Ascending aorta (tissue), 2 donors: ENCODE measurements around the gene ECHDC3. TPM values are rescaled to one million over a fixed set of nuclear protein-coding genes. Genes with fewer than 3 reads are reported as not detected.
A peak's percentile ranks its signal among the peaks of the same experiment; 100 is the strongest.

Experiments
- DNase-seq, 2 donors: peaks; one replicate each; pipeline ENCODE4 v3.0.0-alpha.2; 2019; ENCODE audit warnings: low spot score in 2 of 2
- H3K27ac ChIP-seq, 2 donors: fragments of 200-600 bp; sonication (generic); one replicate each; pipeline ENCODE4 v1.5.1; 2016 to 2017; ENCODE audit warnings: mild to moderate bottlenecking in 1 of 2
- H3K27me3 ChIP-seq: fragments of 200-600 bp; sonication (generic); one replicate; pipeline ENCODE4 v1.5.1; 2017
- H3K36me3 ChIP-seq, 2 donors: fragments of 200-600 bp; sonication (generic); one replicate each; pipeline ENCODE4 v1.5.1; 2016
- H3K4me1 ChIP-seq, 2 donors: fragments of 200-600 bp; sonication (generic); one replicate each; pipeline ENCODE4 v1.5.1; 2016 to 2017; ENCODE audit warnings: mild to moderate bottlenecking in 1 of 2
- H3K4me3 ChIP-seq, 2 donors: fragments of 200-600 bp; sonication (generic); one replicate each; pipeline ENCODE4 v1.5.1; 2016 to 2017; ENCODE audit warnings: mild to moderate bottlenecking in 1 of 2
- H3K9me3 ChIP-seq, 2 donors: fragments of 200-600 bp; sonication (generic); one replicate each; pipeline ENCODE4 v1.5.1; 2016
- CTCF ChIP-seq, 3 experiments: fragments of 200-600 bp in 2 of 3; fragments of 450-650 bp in 1 of 3; sonication (generic) in 2 of 3; IDR thresholded peaks; one replicate each; pipeline ENCODE4 v1.5.1; 2016 to 2019; ENCODE audit warnings: antibody characterized with exemption in 3 of 3, mild to moderate bottlenecking in 1 of 3, moderate library complexity in 1 of 3
- intact Hi-C: fragments of 100-400 bp; cut with DNase I; formaldehyde crosslinking; loops from one replicate; pipeline ENCODE4 v1.15.1; 2023
- total RNA-seq: library from RNA; depleted of rRNA; stranded (reverse); fragments of >200 nt; gene quantifications from one replicate; pipeline ENCODE4 v1.1.0, GENCODE V29; 2016

Gene ECHDC3
- total RNA-seq, 1 donor from 2014 or later: 12.2 TPM

- Histone ChIP-seq H3K27ac (peak overlapping the region in 1 of 2 donors; percentile 37), H3K36me3 (peaks cover 0 to 3% of the 10 kb centered on the region in 2 donors), H3K4me1 (no peaks in the 10 kb centered on the region), H3K9me3 (no peaks in the 10 kb centered on the region), H3K27me3 (no peaks in the 10 kb centered on the region), H3K4me3 (peak overlapping the region; percentile 15 to 36)
- intact Hi-C loops: loop anchor here (10.0 kb wide), 1 partner anchor 132 kb away; the partner anchor contains the start of gene USP6NL
- no peak for TF ChIP-seq CTCF (IDR thresholded peaks at IDR 0.05)
- DNase-seq: no peak
These were observed 4.8 kb downstream of the ECHDC3 start for GRCh38 chr10:11746883-11747539.

GRCh38 chr10:11748866-11749265 lies 6.7 kb downstream of the ECHDC3 start:
- TF ChIP-seq CTCF (IDR thresholded peaks at IDR 0.05): no peak
- H3K4me1 ChIP-seq: no peaks in the 10 kb centered on the region
- H3K27me3 ChIP-seq: no peaks in the 10 kb centered on the region
- H3K36me3 ChIP-seq: peaks cover 0 to 3% of the 10 kb centered on the region in 2 donors
- no peak overlapping the region for H3K27ac ChIP-seq
- intact Hi-C loops: loop anchor here (10.0 kb wide), 1 partner anchor 134 kb away; the partner anchor contains the start of gene USP6NL
- DNase-seq: no peak
- H3K4me3 ChIP-seq: no peak overlapping the region
- no peaks in the 10 kb centered on the region for H3K9me3 ChIP-seq

- no peaks in the 10 kb centered on the region for H3K9me3 ChIP-seq
- H3K4me1 ChIP-seq: no peaks in the 10 kb centered on the region
- H3K27me3 ChIP-seq: no peaks in the 10 kb centered on the region
- peaks cover 0 to 3% of the 10 kb centered on the region in 2 donors for H3K36me3 ChIP-seq
- no peak for TF ChIP-seq CTCF (IDR thresholded peaks at IDR 0.05)
- H3K4me3 ChIP-seq: no peak overlapping the region
- intact Hi-C loops: no loop called here
- DNase-seq: no peak
- H3K27ac ChIP-seq: no peak overlapping the region
These were observed 8.2 kb downstream of the ECHDC3 start for GRCh38 chr10:11750420-11750819.

- H3K9me3 ChIP-seq: no peaks in the 10 kb centered on the region
- DNase-seq: no peak
- H3K27me3 ChIP-seq: no peaks in the 10 kb centered on the region
- H3K27ac ChIP-seq: no peak overlapping the region
- peaks cover 8% of the 10 kb centered on the region in 2 donors for H3K4me1 ChIP-seq
- TF ChIP-seq CTCF (IDR thresholded peaks at IDR 0.05): no peak
- no peak overlapping the region for H3K4me3 ChIP-seq
- intact Hi-C loops: no loop called here
- peaks cover 0 to 2% of the 10 kb centered on the region in 2 donors for H3K36me3 ChIP-seq
These were observed 12.0 kb downstream of the ECHDC3 start for GRCh38 chr10:11754173-11754572.

- Histone ChIP-seq H3K4me3 (no peak overlapping the region), H3K4me1 (peaks cover 8% of the 10 kb centered on the region in 2 donors), H3K27ac (no peak overlapping the region), H3K27me3 (no peaks in the 10 kb centered on the region), H3K9me3 (no peaks in the 10 kb centered on the region), H3K36me3 (no peaks in the 10 kb centered on the region)
- intact Hi-C loops: no loop called here
- DNase-seq: no peak
- no peak for TF ChIP-seq CTCF (IDR thresholded peaks at IDR 0.05)
These were observed 12.4 kb downstream of the ECHDC3 start for GRCh38 chr10:11754620-11755019.
